Globus pallidus (tissue), 1 donor: ENCODE measurements around the gene LAMTOR5.
"Not testable (repeated sequence)": the region's sequence is repeated elsewhere in the genome, so short reads cannot be mapped to it uniquely, and the experiment has no call there.

Source experiments
- DNase-seq: peaks from one replicate; pipeline ENCODE4 v3.0.0-alpha.2; 2015; ENCODE audit warnings: low spot score

Gene LAMTOR5

DNA sequence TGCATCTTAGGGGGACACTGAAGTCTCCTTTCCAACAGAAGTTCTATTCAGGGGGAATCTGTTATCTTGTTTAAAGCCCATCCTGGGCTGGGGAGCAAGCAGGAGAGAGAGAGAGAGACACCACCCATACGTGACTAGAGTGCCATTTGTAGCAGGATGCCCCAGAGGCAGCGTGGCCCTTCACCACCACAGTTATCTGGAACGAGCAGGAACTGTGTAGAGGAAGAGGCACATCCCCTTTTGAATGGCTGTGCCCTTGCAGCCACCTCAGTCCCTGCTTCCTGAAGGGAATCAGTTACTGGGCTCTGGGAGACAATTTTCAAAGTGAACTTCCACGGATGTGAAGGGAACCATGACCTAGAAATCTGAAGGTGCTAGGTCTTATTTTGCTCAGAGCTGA lies 19.4 kb upstream of the LAMTOR5 start:
- DNase-seq: no peak

DNA sequence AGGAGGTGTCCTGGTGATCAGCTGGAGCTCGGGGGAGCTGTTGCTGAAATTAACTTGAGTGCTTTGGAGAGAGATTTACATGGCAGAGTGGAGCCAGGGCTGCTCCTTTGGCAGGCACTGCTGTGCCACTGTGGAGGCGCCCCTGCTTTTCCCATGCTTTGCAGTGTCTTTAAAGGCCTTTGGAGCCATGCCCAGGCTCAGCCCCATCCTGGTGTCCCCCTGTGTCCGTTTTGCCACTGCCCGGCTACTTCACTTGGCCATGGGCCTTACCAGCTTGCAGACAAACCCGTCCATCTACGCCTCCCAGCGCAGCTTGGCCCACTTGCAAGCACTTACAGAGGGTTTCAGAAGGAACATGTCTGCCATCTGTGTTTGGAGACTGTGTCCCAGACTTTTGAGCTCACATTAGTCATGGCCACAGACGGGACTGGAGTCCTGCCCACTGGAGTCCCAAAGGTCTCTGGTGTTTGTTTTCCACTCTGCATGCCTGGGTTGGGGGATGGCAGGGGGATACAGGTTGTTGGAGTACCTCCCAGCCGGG lies 18.2 kb upstream of the LAMTOR5 start:
- DNase-seq: no peak

- no peak for DNase-seq
Measured at GRCh38 chr1:110424699-110425611, 17.5 kb upstream of the LAMTOR5 start.

GRCh38 chr1:110420874-110421793 lies 13.6 kb upstream of the LAMTOR5 start:
- DNase-seq: no peak

GRCh38 chr1:110420023-110420662 lies 12.6 kb upstream of the LAMTOR5 start:
- DNase-seq: no peak

- DNase-seq: no peak
Measured at GRCh38 chr1:110418729-110419128, 11.2 kb upstream of the LAMTOR5 start.

- not testable (repeated sequence) for DNase-seq
Measured at GRCh38 chr1:110413045-110413444, 5.6 kb upstream of the LAMTOR5 start.

- DNase-seq: peak; percentile 64
Measured at GRCh38 chr1:110412576-110412975, 5.1 kb upstream of the LAMTOR5 start.

GRCh38 chr1:110411173-110411735 lies 3.8 kb upstream of the LAMTOR5 start:
- no peak for DNase-seq

- DNase-seq: no peak
Measured at GRCh38 chr1:110409316-110409715, 1.8 kb upstream of the LAMTOR5 start.

- DNase-seq: no peak
Measured at GRCh38 chr1:110408488-110408887, 994 bp upstream of the LAMTOR5 start.

- DNase-seq: not testable (repeated sequence)
Measured at GRCh38 chr1:110406407-110406806, 1.1 kb downstream of the LAMTOR5 start.

- DNase-seq: no peak
Measured at GRCh38 chr1:110404401-110404800, 3.1 kb downstream of the LAMTOR5 start.

GRCh38 chr1:110403805-110404204 lies 3.7 kb downstream of the LAMTOR5 start:
- no peak for DNase-seq

DNA sequence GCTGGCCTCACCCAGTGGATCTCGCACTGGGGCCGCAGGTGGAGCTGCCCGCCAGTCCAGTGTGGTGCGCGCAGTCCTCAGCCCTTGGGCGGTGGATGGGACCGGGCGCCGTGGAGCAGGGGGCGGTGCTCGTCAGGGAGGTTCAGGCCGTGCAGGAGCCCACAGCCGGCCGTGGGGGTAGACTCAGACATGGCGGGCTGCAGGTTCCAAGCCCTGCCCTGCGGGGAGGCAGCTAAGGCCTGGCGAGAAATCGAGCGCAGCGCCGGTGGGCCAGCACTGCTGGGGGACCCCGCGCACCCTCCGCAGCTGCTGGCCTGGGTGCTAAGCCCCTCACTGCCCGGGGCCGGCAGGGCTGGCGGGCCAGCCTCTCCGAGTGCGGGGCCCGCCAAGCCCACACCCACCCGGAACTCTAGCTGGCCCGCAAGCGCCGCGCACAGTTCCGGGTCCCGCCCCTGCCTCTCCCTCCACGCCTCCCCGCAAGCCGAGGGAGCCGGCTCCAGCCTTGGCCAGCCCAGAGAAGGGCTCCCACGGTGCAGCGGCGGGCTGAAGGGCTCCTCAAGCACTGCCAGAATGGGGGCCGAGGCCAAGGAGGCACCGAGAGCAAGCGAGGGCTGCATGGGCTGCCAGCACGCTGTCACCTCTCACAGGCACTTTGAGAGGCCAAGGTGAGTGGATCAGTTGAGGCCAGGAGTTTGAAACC lies 11.1 kb downstream of the LAMTOR5 start:
- DNase-seq: not testable (repeated sequence)

DNA sequence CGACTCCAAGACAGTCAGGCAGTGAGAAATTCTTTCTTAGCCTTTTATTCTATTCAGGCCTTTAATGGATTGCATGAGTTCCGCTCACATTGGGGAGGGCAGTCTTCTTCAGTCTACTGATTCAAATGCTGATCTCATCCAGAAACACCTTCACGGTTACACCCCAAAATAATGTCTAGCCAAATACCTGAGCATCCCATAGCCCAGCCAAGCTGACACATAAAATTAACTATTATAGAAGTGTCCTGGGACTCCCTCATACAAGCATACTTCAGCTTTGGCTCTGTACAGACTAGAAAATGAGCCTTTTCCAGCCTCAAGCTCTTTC lies 13.0 kb downstream of the LAMTOR5 start:
- DNase-seq: no peak

GRCh38 chr1:110393691-110394492 lies 13.6 kb downstream of the LAMTOR5 start:
- no peak for DNase-seq

DNA sequence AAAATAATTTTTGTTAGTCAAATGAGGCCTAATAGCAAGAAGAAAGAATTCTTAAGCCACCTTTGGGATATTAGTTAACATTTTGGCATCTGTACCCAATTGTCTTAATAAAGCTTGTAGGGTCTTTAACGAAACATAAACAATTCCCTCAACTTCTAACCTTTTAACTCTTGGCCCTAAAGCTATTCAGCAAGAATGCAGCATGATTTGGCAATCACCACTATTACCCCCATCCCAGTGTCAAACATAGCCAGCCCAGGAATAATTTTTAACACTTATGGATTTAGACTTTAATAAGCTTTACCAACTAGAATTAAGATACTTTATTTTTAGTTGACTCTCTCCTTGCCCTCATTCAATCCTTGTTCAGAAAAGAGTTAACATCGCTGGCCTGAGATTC lies 14.2 kb downstream of the LAMTOR5 start:
- DNase-seq: no peak

DNA sequence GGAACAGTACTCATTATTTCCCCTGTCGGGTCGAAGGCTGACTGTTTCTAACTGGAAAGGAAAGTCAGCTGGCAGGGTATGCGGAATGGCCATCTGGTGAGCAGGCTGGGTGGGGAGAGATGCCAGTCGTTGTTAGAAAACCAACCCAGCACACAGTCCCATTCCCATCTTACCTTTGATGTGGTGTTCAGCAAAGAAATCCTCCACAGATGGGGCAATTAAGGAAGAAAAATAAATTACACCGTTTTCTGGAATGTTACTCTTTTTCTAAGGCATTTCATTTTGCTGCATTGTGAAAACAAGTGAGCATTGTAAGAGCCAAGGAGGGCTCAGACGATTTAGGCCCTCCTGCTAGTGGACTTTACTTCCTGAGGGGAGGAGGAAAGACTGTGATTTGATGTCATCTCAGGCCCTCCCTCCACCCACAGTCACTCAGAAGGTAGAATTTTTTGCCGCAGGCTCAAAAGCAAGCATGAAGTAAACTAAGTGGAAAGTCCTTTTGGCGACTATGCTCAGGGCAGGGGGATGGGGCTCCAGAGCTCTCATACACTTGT lies 16.7 kb downstream of the LAMTOR5 start, which contains the start of gene SLC16A4:
SLC16A4 (minus strand) TSS at position 335 of the 554 bp plus-strand sequence. CDS start 1,703 bp downstream, outside the sequence.
- DNase-seq: no peak

GRCh38 chr1:110390096-110390495 lies 17.4 kb downstream of the LAMTOR5 start:
- DNase-seq: no peak
